GM18526 (cell line): ENCODE data around the gene TMEM87A.

Source experiments
- POLR2A ChIP-seq: IDR thresholded peaks from 3 replicates; pipeline ENCODE4 v1.6.1; 2011; ENCODE audit not compliant: insufficient read length; ENCODE audit errors: extremely low read depth

The TMEM87A gene

DNA sequence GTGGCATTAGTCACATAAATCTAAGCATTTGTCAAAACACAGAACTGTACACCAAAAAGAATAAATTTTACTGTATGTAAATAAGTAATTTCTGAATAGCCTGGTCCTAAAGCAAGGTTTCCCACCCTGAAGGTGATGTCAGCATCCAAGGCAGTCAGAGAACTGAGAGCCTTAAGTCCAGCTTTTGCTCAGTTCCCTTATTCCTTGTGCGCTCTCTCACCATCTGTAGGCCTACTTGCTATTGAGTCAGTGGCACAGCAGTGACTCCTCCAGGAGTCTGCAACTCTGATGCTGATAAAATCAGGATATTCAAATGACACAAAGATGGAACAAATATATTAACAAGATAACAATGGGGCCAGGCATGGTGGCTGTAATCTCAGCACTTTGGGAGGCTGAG lies 87.4 kb downstream of the TMEM87A start:
- no peak for TF ChIP-seq POLR2A

DNA sequence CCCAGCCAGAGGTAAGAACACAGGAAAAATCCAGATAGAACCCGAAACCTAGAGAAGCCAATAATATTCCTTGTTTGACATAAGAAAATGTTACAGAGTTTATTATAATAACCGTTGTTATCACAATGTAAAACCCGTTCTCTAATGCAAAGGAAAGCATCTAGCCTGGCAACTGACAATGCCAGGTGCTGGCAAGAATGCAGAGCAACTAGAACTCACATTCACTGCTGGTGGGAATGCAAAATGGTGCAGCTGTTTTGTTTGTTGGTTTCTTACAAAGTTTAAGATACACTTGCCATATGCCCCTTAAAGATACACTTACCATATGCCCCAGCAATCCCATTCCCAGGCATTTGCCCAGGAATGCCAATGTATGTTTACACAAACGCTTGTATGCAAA lies 88.5 kb downstream of the TMEM87A start:
- TF ChIP-seq POLR2A = no peak

DNA sequence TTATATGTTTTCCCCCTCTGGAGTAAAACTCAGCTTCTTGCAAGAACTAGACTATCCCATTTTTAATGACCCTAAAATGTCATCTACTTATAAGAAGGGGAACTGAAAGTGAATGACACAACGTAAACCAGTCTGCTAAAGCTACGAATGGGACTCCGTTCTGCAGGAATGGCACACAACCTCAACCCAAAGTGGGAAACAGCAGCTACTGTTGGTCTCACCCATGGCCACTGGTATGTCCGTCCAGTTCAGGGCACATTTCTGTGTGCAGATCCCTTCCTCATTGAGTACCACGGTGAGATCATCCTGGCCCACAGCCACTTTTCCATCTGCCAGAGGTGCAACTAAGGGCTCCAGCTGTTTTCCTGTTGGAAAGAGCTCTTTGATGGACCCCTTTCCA lies 88.9 kb downstream of the TMEM87A start:
- no peak for TF ChIP-seq POLR2A

DNA sequence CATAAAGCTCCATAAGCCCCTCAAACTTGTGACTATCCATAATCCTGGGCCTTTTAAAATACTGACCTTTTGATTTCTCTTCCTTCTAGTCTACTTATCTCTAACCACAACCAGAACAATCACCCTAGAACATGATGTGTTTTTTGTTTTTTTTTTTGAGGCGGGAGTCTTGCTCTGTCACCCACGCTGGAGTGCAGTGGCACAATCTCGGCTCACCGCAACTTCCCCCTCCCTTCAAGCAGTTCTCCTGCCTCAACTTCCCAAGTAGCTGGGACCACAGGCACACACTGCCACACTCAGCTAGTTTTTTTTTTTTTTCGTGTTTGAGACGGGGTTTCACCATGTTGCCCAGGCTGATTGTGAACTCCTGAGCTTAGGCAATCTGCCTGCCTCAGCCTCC lies 90.3 kb downstream of the TMEM87A start:
- no peak for TF ChIP-seq POLR2A

DNA sequence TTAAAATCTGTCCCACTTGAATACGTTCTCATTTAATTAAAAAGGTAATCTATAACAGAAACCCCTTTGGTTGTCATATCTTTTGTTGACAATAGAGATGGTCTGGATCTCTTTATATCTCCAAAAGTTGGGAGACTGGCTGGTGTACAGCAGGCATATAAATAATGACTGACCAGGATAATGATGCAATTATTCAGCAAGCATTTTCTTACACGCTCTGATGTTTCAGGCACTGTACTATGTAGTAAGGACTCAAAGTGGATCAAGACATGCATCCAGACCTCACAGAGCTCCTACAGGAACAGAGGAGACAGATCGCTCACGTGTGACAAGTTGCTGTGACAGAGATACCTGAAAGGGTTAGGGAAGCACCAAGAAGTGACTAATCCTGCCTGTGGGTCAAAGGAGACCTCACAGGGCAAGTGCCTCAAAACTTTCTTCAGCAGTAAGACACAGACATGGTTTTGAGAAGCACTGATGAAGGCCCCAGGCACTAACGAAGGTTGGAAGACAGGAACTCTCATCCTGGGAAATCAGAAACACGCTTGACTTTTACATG lies 90.8 kb downstream of the TMEM87A start:
- no peak for TF ChIP-seq POLR2A

DNA sequence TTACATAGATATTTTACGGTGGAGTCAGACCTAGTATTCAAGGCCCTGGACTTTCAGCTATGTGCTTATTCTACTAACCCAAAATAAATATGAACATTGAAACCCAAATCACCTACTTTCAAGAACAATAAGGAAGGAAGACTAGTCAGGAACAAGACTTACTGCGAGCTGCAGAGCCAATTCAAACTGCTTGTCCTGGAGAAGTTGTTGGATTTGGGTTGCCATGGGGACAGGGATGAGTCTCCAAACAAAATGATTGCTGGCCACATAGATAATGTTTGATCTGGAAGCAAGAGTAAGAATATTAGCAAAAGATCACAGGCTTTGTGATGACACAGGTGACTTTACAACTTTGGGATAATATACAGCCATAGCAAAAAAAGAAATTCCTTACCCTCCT lies 95.2 kb downstream of the TMEM87A start:
- TF ChIP-seq POLR2A = no peak

DNA sequence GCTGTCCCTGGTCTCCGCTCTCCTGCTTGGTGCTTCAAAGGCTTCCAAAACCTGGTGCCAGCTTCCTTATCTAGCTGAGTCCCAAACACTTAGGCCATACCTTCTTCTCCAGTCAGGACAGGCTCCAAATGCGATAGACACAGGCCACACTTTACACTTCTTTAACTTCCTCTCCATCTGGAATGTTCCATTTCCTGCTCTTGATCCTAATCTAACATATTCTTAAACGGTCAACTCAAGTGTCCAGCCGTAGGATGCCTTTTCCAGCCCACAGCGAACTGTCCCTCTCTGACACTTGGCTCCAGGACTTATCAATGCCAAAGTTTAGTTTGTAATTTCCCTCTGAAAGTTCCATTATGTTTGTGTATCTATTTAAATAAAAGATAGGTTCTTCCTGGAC lies 97.6 kb downstream of the TMEM87A start:
- TF ChIP-seq POLR2A = no peak

DNA sequence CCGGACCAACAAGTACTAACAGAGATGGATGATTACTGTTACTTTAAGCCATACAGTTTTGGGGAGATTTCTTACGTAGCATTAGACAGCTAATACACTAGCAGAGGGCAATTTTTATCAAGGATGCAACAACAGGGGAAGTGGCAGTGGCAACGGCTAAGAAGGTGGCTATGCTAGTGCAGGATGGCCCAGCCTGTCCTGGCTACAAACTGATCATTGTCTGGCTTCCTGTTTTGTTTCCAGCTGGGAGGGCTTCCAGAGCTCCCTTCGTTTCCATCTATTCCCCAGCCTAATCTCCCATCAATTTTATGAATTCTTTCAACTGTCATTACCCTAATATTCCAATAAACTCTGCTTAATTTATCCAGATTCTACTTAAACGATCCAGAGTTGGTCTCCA lies 100.8 kb downstream of the TMEM87A start:
- no peak for TF ChIP-seq POLR2A

DNA sequence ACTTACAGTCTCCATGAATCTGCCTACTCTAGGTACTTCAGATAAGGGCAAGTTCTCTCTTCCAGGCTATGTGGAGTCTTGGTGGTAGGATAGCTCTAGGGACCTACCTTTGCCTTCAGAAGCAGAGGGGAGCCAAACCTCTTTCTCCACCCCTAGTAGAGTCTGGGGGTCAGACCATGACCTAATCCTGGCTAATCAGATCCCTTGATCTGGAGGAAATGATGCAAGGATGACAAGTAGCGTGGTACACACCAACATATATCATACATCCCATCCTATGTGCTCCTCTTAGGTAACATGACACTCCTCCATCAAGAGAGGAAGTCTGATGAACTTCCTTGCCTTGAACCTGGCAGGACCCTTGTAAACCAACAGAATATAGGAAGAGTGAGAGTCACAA lies 101.4 kb downstream of the TMEM87A start:
- no peak for TF ChIP-seq POLR2A

DNA sequence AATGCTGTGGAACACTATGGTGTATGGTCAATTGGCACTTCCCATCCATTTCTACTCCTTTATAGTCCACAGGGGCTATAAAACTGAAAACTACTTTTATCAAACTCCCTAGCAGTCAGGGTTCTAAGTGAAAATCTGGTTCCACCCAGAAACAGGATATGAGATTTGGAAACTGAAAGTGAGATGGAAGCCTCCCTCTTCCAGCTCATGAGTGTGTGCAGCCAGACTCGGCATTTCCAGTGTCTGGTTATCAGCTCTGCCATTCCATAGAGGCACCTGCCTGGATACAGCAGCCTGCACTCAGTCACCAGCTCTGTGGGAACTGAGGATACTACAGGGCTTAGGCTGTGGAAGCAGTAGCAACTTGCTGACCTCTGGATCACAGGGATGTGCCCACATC lies 102.1 kb downstream of the TMEM87A start:
- no peak for TF ChIP-seq POLR2A

DNA sequence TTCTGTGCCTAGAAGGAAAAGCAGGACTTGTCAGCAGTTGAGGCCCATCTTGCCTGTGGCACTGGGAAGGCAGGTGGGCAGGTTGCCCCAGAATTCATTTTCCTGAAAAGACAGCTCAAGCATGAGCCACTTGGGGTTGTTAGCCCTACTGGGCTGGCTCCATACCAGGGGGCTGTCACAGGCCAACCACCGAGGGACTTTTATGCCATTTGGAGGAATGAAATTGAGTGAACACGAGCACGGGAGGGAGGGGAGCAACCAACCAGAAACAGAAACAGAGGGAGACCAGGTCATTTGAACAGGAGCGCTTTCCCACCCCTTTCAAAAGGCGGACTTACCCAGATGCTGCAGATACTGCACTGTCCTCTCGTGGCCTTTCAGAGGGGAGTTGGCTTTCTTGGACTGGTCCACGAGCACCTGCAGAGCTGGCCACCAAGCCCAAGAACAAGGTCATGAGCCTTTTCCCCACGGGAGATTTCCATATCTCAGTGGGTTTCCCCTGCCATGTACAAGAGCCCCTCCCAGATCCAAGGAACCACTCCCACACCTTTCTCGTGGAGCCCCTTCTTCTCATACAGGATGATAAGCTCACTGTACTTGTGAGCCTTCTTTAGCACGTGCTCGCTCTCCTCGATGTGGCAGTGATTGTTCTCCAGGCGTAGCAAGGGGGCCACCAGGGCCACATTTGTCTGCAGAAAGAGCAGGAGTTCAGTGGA lies 106.8 kb downstream of the TMEM87A start:
- no peak for TF ChIP-seq POLR2A

DNA sequence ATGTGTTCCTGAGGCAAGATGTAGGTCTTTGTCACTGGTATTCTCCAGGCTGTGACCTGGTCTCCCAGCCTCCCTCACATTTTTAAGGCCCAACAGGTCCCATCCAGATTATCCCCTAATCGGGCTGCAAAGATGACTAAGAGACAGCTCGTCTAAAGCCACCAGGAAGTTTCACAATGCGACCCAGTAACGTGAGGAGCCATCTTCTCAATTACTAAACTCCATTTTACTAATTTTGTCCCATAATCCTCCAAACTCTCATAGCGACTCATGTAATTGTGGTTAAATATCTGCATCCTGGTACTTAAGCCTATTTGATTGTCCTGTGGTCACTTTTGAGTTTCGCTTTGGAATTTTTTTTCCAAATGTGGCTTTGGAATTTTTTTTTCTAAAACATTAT lies 108.1 kb downstream of the TMEM87A start:
- no peak for TF ChIP-seq POLR2A

DNA sequence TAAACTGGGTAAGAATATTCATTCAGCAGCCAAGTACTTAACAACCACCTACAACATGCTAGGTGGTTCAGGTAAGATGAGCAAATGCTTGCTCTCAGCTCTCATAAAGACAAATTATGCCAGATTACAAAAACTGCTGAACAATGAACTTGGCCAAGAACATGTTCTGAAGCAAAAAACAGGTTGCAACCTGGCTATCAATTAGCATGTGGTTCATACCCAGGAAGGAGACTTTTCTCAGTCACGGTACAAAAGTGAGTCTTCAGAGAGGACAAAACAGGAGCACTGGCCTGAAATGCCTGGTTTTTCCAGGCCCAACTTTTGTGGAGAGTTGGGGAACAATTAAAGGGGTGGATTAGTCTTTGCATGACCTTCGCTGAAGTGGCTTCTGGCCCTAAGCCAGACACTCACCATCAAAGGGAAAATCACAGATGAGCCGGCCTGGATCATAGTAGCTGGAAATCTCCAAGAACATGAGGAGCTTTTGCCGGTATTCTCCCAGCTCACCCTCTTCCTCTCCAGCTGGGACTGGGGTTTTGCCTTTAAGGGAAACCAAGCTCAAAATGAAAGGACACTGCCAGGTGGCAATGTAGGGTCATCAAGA lies 109.2 kb downstream of the TMEM87A start:
- no peak for TF ChIP-seq POLR2A

DNA sequence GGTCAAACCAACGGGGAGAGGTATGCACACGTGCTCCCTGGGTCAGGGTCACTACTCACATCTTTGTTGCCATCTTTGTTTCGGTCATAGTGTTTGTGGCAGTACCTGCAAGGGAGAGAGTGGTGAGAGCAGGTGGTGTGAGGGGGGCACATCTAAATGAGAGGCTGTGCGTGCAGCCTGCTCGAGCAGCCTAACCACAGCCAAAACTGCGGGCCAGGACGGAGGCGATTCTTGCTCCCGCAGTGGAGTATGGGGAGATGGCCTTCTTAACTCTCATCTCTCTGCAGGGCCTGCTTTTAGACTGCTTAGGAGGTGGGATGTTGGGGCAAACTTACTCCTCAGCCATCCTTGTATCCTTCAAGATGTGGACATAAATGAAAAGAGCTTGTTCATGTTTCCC lies 109.9 kb downstream of the TMEM87A start:
- TF ChIP-seq POLR2A = no peak
